RWPE1 (cell line): ENCODE data around the gene HSP90AB1.

Source experiments
- CTCF ChIA-PET: fragments of 350-600 bp; sonication (Branson Sonifier 250); formaldehyde crosslinking; extraction: SDS; loops from one replicate; lab custom pipeline; 2021; lab: Yijun Ruan, JAX
- POLR2A ChIA-PET: fragments of 400-600 bp; formaldehyde crosslinking; extraction: SDS; loops from one replicate; lab custom pipeline; 2020; ENCODE audit warnings: antibody characterized with exemption; ENCODE audit not compliant: low non-redundant PET; lab: Yijun Ruan, JAX
- DNase-seq: peaks from one replicate; pipeline ENCODE4 v3.0.0; 2012; ENCODE audit warnings: low spot score
- H3K27ac ChIP-seq: fragments of 450-650 bp; 2 replicates; pipeline ENCODE4 v1.5.1; 2017
- CTCF ChIP-seq: fragments of 450-650 bp; conservative IDR thresholded peaks from 2 replicates; pipeline ENCODE4 v1.5.1; 2017; ENCODE audit warnings: low read depth, mild to moderate bottlenecking

The HSP90AB1 gene

GRCh38 chr6:44225579-44226325 lies 21.1 kb upstream of the HSP90AB1 start:
- no peak for DNase-seq
- ChIA-PET CTCF (interaction anchor here (1.0 kb wide), 1 partner anchor 147 kb away, joined by 3 read pairs; no protein-coding TSS in a partner anchor), POLR2A (no interaction called here)
- peak overlapping the region; percentile 90 for H3K27ac ChIP-seq
- TF ChIP-seq CTCF: no peak

- no peak for TF ChIP-seq CTCF
- H3K27ac ChIP-seq: peak overlapping the region; percentile 90
- DNase-seq: no peak
- ChIA-PET CTCF (interaction anchor here (1.0 kb wide), 1 partner anchor 11 kb away, joined by 5 read pairs; no protein-coding TSS in a partner anchor), POLR2A (no interaction called here)
Measured at GRCh38 chr6:44226368-44227147, 20.3 kb upstream of the HSP90AB1 start.

GRCh38 chr6:44227148-44227793 lies 19.6 kb upstream of the HSP90AB1 start:
- no peak for TF ChIP-seq CTCF
- H3K27ac ChIP-seq: peak overlapping the region; percentile 90
- POLR2A ChIA-PET: no interaction called here
- CTCF ChIA-PET: interaction anchor here (1.0 kb wide), 1 partner anchor 11 kb away, joined by 5 read pairs; no protein-coding TSS in a partner anchor
- DNase-seq: no peak

- ChIA-PET CTCF (no interaction called here), POLR2A (no interaction called here)
- no peak for TF ChIP-seq CTCF
- DNase-seq: no peak
- peak overlapping the region; percentile 90 for H3K27ac ChIP-seq
Measured at GRCh38 chr6:44228031-44228430, 18.9 kb upstream of the HSP90AB1 start.

GRCh38 chr6:44228433-44228832 lies 18.5 kb upstream of the HSP90AB1 start:
- peak overlapping the region; percentile 90 for H3K27ac ChIP-seq
- CTCF ChIA-PET: no interaction called here
- TF ChIP-seq CTCF: no peak
- POLR2A ChIA-PET: no interaction called here
- DNase-seq: no peak

GRCh38 chr6:44228836-44229235 lies 18.1 kb upstream of the HSP90AB1 start:
- POLR2A ChIA-PET: no interaction called here
- no peak for DNase-seq
- TF ChIP-seq CTCF: no peak
- H3K27ac ChIP-seq: peak overlapping the region; percentile 90
- CTCF ChIA-PET: no interaction called here
